NCI-H1105 treated with DMSO at 0.1 percent for 48 hours (cell line): ENCODE data around the gene WHRN.

Source experiments
- DNase-seq: peaks from one replicate; lab custom pipeline; 2025; lab: John Stamatoyannopoulos, UW

Gene WHRN

DNA sequence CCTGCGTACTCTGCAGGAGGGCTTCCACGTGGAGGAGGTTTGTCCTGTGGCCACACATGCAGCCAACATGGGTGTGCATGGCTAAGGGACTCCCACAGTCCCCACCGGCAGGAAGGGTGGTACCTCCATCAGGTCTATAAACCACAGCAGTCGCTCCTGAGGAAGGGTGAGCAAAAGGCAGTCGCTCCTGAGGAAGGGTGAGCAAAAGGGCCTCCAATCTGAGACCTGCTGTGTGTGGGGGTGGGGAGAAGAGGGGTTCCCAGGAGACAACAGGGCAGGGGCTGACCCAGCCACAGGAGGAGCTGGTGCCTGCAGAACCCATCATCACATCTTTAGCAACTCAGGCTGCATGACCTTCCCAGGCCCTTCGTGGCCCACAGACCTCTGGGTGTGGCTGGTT, 87.2 kb downstream of the WHRN start:
- no peak for DNase-seq

DNA sequence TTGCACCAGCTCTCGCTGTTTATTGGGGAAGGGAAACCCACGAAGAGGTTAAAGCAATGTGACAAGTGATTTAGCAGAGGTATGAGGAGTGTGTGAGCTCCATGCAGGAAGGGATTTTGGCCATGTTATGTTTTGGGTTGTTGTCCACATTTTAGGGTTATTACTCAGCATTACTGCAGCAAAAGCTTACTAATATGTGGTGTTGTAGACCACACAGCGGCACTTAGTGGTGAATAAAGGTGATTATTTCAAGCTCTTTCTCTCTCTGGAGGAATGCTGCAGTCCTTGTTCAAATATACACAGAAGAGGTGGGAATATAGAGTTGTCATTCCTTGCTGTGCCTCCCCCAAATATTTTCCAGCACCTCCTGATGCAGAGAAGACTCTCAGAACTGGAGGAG, 87.8 kb downstream of the WHRN start:
- DNase-seq: no peak

DNA sequence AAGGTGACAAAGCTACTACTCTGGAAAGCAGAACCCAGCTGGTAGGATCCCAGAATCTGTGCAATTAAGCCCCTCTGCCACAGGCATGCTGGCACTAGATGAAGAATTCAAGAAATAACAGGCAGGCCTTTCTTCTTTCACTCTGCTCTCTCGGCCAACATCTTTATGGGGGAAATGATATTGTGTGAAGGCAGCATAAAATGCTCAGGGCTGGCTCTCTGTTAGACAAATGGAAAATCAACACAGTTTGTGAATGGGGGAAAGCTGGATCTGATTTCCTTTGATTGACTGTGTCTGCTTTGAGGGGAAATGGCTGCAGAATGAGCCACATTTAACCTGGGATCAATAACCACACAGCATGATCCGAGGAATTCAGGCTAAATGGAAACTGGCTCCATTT, 88.4 kb downstream of the WHRN start:
- DNase-seq: no peak

DNA sequence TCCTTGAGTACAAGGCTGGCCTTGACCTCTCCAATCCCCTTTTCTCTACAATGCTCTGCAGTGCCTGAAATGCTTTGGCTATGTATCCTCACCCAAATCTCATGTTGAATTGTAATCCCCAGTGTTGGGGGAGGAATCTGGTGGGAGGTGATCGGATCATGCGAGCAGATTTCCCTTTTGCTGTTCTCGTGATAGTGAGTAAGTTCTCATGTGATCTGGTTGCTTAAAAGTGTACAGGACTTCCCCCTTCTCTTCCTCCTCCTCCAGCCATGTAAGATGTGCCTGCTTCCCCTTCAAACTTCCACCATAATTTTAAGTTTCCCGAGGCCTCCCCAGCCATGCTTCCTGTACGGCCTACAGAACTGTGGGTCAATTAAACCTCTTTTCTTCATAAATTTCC, 89.0 kb downstream of the WHRN start:
- no peak for DNase-seq

DNA sequence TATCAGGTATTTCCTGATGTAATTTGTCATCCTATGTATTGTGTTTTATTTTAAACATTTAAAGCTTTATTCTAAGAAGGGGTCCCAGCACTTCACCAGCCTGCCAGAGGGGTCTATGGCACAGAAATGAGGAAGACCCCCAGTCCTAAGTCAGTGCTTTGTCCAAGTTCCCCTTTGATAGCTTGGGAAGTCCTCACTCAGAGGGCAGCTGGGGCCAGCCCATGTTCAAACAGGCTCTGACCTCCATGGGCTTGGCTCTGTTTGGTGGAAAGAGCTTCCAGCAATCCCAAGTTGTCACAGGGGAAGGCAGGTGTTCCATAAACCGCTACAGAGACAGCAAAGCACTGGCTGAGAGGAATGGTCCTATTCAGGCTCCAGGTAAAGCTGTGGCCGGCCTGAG, 90.9 kb downstream of the WHRN start:
- no peak for DNase-seq

DNA sequence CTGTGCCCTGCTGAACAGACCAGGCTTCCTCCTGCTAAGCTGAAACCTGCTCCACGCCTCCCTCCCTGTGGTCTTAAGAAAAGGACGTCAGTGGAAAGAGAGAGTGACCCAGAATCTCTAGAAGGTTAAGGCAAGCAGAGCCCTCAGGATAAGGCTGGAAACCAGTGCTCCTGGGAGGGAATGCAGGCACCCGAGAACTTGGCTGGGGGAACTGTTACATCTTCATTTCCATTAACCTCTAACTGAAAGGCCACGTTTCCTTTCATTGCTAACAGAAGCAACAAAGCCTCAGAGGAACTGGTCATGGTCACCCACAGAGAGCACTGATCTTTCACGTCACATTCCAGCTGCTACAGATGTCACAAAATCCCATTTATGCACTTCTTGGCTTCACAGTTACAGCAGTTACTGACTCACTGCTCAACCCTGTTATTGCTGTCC, 91.4 kb downstream of the WHRN start:
- no peak for DNase-seq

DNA sequence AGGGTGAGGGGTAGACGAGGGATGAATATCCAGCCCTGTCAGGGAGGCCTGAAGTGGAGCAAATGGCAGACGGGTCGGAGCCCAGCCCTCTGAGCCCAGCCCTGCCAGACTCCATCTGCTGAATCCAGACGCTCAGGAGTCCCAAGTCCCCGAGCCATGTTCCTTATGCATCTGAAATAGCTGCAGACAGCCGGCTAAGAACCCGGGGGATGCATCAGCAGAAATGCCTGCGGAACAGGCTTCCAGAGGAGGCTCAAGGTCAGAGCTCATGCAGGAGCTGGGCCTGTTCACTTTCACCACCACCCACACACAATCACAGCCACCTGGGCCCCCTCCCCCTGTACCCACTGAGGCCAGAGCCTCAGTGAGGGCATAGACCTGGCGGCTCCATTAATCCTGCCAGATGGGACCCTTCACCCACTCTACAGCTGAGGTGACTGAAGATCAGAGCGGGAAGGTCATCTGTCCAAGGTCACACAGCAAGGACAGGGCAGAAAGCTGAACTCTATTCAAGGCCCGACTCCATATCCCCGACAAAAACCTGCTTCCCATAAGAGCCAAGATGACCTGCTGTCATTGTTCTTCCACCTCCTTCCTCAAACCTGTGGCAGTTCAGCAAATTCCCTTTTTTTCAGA, 93.1 kb downstream of the WHRN start:
- no peak for DNase-seq

DNA sequence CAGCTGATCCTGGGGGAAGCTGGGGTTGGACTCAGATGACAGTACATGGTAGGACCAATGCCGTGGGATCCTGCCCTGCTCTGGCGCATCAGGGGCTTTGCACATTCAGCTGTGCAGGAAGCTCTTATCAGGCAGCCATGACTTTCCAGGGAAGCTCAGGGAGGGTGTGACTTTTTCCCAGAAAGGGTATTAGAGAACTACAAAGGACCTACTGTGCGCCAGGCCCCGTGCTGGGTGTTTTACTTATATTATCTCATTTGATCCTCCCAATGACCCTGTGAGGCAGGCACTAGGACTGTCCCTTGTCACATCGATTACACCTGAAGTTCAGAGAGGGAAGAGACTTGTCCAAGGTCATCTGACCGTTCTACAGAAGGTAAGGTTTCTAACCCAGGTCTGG, 93.8 kb downstream of the WHRN start:
- no peak for DNase-seq

DNA sequence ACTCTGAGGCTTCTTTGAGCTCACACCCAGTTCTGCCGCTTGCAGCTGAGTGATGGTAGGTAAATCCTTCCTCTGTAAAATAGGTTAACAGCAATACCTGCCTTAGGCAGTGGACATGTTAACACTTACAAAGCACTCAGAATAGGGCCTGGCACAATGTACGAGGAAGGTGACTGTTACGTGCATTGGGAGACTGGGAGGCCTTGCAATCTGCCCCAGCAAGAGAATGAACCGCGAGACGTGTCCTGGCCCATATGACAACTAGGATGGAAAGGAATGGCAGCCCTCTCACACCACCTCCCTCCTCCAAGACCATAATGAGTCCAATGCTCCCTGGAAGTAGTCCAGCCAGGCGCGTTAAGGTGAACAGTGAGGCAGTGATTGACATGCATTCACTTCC, 94.4 kb downstream of the WHRN start:
- no peak for DNase-seq

DNA sequence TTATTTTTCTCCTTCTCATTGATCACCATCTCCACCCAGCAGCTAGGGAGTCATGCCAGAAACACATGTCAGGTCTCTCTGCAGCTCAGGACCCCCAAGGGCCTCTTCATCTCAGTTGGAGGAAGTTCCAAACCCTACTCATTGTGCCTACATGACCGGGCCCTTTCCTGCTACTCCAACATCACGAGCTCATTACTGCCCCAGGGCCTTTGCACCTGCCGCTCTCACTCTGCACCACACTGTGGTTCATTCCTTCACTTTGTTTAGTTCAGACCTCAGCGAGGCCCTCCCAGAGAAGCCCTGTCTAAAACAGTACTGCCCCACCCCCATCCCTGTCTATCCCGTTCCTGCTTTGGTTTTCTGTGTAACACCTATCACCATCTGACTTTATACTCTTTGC, 95.4 kb downstream of the WHRN start:
- no peak for DNase-seq

DNA sequence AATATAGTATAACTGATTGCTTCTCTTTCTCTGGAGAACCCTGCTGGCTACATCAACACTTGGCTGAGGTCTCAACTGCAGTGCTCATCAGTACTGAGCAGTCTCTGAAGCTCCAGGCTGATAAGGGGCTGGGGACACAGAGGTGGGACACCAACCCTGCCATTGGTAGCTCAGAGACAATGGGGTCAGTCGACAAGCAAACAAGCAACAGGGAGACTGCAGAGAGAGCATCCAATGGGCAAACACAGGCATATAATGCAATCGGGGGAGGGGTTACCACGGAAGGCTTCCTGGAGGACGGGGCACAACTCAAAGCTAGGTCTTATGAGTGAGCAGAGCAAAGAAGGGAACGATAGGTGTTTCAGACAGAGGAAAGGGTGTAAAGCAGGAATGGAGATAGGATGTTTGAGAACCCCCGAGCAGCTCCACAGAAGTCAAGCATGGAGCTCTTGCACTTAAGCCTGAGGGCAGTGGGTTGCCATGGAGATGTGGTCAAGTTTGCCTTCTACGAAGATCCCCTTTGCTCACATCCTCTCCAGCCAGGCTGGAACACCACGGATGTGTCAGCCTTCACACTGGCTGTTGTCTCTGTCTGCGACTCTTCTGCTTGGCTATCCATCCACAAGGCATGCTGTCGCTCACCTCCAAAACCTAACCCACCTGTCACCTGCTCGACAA, 96.0 kb downstream of the WHRN start:
- DNase-seq: no peak

DNA sequence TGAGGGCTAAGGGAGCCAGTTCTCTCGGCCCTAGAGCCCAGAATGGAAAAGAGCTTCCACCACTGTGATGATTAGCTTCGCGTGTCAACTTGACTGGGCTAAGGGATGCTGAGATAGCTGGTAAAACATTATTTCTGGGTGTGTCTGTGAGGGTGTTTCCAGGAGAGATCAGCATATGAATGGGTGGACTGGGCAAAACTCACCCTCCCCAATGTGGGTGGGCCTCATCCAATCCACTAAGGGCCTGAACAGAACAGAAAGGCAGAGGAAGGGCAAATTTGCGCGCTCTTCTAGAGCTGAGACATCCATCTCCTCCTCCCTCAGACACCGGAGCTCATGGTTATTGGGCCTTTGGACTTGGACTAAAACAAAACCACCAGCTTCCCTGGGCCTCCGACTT, 96.6 kb downstream of the WHRN start:
- no peak for DNase-seq

DNA sequence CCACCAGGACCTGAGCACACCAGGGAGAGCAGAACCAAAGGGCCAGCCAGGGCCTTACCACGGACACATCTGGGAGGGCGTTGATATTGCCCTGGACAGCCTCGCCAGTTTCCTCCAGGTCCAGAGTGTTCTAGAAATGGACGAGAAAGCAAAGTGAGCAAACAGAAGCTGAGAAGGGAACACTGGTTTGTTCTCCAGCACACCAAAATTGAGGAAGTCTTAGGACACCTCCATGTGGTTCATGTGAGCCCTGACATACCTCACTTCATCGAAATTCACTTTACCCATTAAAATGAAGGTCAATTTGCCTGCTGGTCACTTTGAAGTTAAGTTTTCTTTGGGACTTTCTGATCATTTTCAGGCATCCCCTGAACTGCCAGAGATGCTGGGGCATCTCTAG, 97.4 kb downstream of the WHRN start:
- no peak for DNase-seq

DNA sequence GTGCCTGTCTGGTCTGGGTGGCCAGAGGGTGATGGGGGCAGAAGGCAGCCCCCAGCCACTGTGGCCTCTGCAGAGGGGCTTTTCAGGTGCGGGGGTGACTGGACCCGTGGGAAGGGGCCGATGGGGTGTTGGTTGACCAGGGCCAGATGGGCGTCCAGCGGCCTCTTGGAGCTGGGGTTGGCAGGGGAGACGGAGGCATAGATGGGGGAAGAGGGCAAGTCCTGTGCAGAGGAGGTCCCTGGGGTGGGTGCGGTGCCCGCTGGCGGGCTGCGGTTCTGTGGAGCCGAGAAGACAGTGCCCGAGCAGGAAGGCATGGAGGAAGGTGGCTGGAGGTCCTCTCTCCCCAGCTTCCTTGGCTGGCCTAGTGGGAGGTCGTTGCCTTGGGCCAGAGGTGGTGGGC, 98.8 kb downstream of the WHRN start:
- no peak for DNase-seq

DNA sequence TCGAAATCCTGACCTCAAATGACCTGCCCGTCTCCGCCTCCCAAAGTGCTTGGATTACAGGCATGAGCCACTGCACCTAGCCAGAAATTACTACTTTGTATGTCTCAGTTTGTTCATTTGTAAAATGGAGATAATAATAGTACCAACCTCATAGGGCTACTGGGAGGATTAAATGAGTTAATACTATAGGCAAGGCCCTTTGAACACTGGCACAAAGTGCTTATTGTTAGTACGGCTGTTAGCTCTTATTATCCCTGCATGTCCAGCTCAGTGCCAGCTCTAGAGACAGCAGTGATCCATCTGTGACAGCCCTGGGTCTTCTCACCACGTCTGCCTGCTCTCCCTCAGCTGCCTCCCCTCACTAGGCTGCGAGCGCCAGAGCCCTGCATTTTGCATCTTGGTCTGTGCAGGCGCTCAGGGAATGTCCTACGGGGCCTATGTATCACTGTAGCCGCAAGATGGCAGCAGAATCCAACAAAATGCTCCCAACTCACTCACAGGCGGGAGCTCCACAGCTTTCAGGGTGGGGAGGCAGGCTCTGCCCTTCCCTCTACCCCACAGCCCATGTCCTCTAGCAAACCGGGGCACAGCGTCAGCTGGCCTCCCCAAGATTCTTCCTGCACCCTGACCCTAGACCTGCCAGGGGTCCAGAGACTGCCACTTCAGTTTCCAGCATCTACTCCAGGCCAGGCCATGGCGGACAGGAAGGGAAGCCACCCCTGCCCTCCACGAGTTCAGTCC, 99.8 kb downstream of the WHRN start:
- peak; percentile 61 for DNase-seq

DNA sequence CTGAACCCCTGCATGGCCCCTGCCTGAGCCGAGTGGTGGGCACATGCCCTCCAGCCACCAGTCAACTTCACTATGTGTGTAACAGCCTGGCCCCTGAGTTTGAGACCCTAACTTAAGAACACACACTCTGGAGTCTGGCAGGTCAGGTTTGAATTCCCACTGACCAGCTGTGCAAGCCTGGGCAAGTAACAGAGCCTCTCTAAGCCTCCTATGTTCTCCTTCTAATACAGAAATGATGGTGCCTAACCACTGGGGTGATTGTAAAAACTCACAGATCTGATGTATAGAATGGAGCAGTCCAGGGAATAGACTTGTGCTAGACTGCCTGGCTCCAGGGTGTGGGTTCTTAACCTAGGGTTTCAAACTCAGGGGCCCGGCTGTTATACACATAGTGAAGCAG, 100.7 kb downstream of the WHRN start:
- DNase-seq: no peak

DNA sequence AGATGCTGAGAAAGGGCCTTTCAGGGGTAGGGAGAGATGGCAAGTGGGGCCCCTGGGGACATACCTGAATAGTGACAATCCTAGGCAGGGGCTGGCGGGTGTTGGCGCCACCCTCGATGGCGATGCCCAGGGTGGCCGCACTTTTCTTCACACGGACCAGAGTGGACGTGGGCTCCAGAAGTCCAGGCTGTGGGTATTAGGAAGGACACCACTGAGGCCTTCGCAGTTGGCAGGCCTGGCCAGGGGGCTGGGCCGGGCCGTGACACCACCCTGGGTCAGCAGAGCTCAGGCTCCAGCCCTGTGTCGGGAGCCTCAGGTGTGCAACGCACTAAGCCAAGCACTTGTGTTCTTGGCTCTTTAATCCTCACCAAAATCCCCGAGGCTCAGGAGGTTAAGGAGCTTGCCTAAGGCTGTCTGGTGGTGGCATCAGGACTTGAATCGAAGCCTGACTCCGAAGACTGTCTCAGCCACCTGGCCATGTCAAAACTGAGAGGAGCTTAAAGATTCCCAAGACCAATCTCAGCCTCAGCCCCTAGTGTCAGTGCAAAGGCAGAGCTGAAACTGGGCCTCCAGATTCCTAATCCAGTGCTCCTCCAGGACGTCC, 102.0 kb downstream of the WHRN start:
- no peak for DNase-seq

DNA sequence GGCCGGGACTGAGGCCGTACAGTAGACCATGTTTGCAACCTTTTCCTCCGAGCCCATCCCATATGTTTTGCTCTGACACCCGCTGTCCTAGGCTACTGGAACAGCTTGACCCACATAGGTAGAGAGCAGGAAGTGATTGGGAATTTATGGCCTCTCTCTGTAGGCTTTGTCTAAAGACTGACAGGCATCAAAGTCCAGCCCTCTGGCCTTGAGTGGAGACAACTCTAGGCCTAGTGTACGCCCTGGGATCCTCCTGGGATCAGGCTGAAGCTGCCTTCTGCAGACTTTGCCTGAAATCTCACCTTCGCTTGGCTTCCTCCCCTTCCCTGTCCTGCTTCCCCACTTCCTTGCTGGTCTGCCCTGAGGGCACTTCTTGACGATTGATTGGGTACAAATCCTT, 103.9 kb downstream of the WHRN start:
- no peak for DNase-seq

DNA sequence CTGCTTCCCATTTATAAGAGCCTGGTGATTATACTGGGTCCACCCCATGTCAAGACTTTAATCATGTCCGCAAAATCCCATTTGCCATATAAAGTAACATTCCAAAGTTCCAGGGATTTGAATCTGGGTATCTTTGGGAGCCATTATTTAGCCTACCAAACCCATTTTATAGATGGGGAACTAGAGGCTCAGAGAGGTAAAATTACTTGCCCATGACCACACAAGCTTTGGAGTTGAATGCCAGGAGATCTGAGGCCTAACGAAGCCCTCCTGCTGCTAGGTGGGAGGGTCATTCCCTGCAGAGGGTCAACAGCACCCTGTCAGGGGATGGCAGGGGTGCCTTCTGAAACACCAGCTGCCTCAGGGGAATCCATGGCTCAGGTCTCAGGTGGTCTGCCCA, 104.5 kb downstream of the WHRN start:
- no peak for DNase-seq

DNA sequence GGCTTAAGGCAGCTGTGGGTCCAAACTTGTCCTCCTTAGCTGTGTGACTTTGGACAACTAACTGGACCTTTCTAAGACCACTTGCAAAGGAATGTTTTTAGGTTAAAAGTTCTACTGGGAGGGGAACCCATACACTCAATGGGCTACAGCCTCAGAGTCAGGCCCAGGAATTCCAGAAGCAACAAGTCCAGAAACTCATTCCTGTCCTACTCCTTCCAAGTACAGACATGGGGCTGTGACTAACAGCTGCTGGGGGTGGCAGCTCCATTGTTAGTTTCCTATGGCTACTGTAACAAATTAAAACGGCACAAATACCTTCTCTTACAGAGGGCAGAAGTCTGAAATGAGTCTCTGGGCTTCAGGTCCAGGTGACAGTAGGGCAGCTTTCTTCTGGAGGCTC, 105.1 kb downstream of the WHRN start:
- DNase-seq: no peak

DNA sequence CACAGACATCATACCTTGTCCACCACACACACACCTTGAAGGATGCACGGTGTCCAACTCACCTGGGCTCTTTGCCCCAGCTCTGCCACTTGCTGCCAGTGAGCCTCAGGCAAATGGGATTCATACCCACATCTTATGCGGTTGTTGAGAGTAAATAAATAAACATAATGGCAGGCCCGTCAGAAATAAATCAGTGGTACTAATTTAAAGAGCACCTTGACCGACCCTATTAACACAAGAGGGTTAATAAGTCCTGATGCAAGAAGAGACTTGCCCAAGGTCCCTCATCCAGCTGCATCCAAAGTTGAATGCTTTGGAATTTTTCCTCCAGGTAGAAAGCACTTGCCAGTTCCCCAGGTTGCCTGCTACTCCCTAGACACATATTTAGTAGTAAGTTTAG, 105.9 kb downstream of the WHRN start:
- peak; percentile 31 for DNase-seq

DNA sequence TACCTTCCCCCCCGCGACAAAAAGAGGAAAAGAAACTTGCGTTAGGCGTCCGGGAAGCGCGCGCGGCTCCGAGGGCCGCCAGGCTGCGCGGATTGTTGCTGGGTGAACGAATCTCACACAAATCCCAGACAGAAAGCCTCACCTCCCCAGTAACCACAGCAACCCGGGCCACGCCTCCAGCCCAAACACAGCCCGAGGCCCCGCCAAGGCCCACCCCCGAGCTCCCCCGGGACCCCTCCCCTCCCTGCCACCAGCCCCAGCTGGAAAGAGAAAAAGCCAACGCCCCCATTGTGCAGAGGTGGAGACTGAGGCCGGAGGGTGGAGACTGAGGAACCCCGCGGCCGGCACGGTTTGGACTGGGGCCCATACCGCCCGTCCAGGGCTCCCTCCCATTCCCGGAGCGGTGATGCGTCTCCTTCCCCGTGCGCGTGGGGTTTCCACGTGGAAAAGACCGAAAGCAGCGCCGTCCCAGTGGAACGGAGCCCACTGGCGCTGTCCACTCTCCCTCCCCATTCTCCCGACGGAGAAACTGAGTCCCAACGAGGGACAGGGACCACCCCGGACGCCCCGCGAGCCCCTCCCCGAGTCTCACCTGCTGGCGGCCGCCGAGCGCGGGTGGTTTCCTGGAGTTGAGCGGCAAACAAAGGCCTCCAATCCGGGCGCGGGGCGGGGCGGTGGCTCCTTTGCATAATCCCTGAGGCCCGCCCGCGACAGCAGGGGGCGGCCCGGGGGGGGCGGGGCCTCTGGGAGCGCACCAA, 107.2 kb downstream of the WHRN start:
- no peak for DNase-seq
